H1 (cell line): ENCODE results near the gene PROSER3. TPM values are rescaled to one million over a fixed set of nuclear protein-coding genes. Genes with fewer than 3 reads are reported as not detected.

ENCODE experiments used
- CTCF ChIA-PET: fragments of 300-600 bp; sonication (Branson Sonifier 250); formaldehyde crosslinking; loops from one replicate; lab custom pipeline; 2021; ENCODE audit not compliant: partially characterized antibody; lab: Charles Lee
- POLR2A ChIA-PET: fragments of 300-600 bp; sonication (Branson Sonifier 250); formaldehyde crosslinking; loops from one replicate; lab custom pipeline; 2021; ENCODE audit warnings: inconsistent platforms; ENCODE audit not compliant: partially characterized antibody; lab: Charles Lee
- DNase-seq, 2 experiments: peaks; one replicate each; pipeline versions ENCODE4 v3.0.0 to v3.0.0-alpha.2; 2010 to 2022; ENCODE audit warnings: low spot score in 2 of 2, low read depth in 1 of 2, mixed read lengths in 1 of 2
- FAIRE-seq: peaks from 2 replicates; lab custom pipeline; 2011; peaks lifted over from hg19 to GRCh38; lab: Jason Lieb, UNC
- H2AFZ ChIP-seq: 2 replicates; pipeline ENCODE4 v1.8.1; 2012; ENCODE audit warnings: low read length, inconsistent platforms
- H2AK5ac ChIP-seq: 2 replicates; pipeline ENCODE4 v1.6.1; 2013; ENCODE audit warnings: low read depth, low read length
- H2BK120ac ChIP-seq: replicated peaks from 2 replicates; pipeline ENCODE3; 2013; ENCODE audit warnings: low read depth, low read length, inconsistent platforms
- H2BK12ac ChIP-seq: 2 replicates; pipeline ENCODE4 v1.6.1; 2013; ENCODE audit warnings: low read depth, low read length
- H2BK15ac ChIP-seq: 2 replicates; pipeline ENCODE4 v1.6.1; 2013; ENCODE audit warnings: low read length
- H2BK20ac ChIP-seq: 2 replicates; pipeline ENCODE4 v1.6.1; 2013; ENCODE audit warnings: low read length
- H2BK5ac ChIP-seq: 2 replicates; pipeline ENCODE4 v1.6.1; 2013; ENCODE audit warnings: low read depth, low read length
- H3K14ac ChIP-seq: 2 replicates; pipeline ENCODE4 v1.6.1; 2013; ENCODE audit warnings: inconsistent platforms; ENCODE audit not compliant: insufficient read length
- H3K18ac ChIP-seq: 2 replicates; pipeline ENCODE4 v1.6.1; 2013; ENCODE audit warnings: low read length; ENCODE audit errors: extremely low read depth
- H3K23ac ChIP-seq: 2 replicates; pipeline ENCODE4 v1.6.1; 2013; ENCODE audit warnings: inconsistent platforms; ENCODE audit not compliant: insufficient read length
- H3K23me2 ChIP-seq: 2 replicates; pipeline ENCODE4 v1.6.1; 2013; ENCODE audit warnings: low read depth, low read length
- H3K27ac ChIP-seq: 2 replicates; pipeline ENCODE4 v1.6.1; 2011; ENCODE audit warnings: low read depth, low read length, inconsistent platforms
- H3K27me3 ChIP-seq, 4 experiments: replicated peaks in 1 of 4; 1 replicate in 1 of 4; 2 replicates in 3 of 4; pipeline versions ENCODE4 v1.6.1 to v1.8.1; 2011 to 2013; ENCODE audit warnings: low read length in 3 of 4, mild to moderate bottlenecking in 3 of 4, inconsistent platforms in 2 of 4, mixed read lengths in 2 of 4, moderate library complexity in 1 of 4; ENCODE audit not compliant: control insufficient read depth in 3 of 4, insufficient read depth in 3 of 4; ENCODE audit errors: extremely low read depth in 1 of 4
- H3K36me3 ChIP-seq, 4 experiments: 2 replicates each; pipeline versions ENCODE4 v1.6.1 to v1.8.1; 2011 to 2013; ENCODE audit warnings: mild to moderate bottlenecking in 4 of 4, low read length in 3 of 4, moderate library complexity in 2 of 4, control low read depth in 1 of 4, inconsistent platforms in 1 of 4; ENCODE audit not compliant: insufficient read depth in 4 of 4, control insufficient read depth in 2 of 4
- H3K4ac ChIP-seq: replicated peaks from 2 replicates; pipeline ENCODE3; 2013; ENCODE audit warnings: low read length, low read depth, mixed read lengths, inconsistent platforms; ENCODE audit not compliant: insufficient read length
- H3K4me1 ChIP-seq, 4 experiments: replicated peaks in 1 of 4; 1 replicate in 1 of 4; 2 replicates in 3 of 4; pipeline versions ENCODE4 v1.6.1 to v1.8.1; 2011 to 2013; ENCODE audit warnings: low read length in 3 of 4, inconsistent platforms in 2 of 4, mixed read lengths in 1 of 4; ENCODE audit not compliant: insufficient read depth in 4 of 4, control insufficient read depth in 3 of 4
- H3K4me2 ChIP-seq, 2 experiments: 2 replicates each; pipeline versions ENCODE4 v1.6.1 to v1.8.1; 2011 to 2013; ENCODE audit warnings: low read depth in 2 of 2, low read length in 2 of 2, control low read depth in 1 of 2, inconsistent platforms in 1 of 2, mild to moderate bottlenecking in 1 of 2; ENCODE audit not compliant: insufficient read depth in 1 of 2
- H3K4me3 ChIP-seq, 4 experiments: fragments of 200-600, 300-600 bp in 1 of 4; sonication (generic), shearing (Covaris generic), sonication (Bioruptor Twin) in 1 of 4; 2 replicates each; pipeline versions ENCODE4 v1.5.1 to v1.8.1; 2011 to 2016; ENCODE audit warnings: low read length in 4 of 4, low read depth in 3 of 4, control low read depth in 2 of 4, inconsistent platforms in 2 of 4, mild to moderate bottlenecking in 2 of 4, mixed read lengths in 1 of 4, moderate library complexity in 1 of 4; ENCODE audit not compliant: insufficient read depth in 2 of 4; ENCODE audit errors: extremely low read depth in 1 of 4
- H3K56ac ChIP-seq: replicated peaks from 2 replicates; pipeline ENCODE3; 2013; ENCODE audit warnings: low read depth, mild to moderate bottlenecking, mixed read lengths, low read length, inconsistent platforms; ENCODE audit not compliant: insufficient read length
- H3K79me1 ChIP-seq: 2 replicates; pipeline ENCODE4 v1.6.1; 2013; ENCODE audit warnings: low read depth, low read length, control low read depth
- H3K79me2 ChIP-seq, 2 experiments: 2 replicates each; pipeline versions ENCODE4 v1.6.1 to v1.8.1; 2012 to 2013; ENCODE audit warnings: low read length in 2 of 2, mild to moderate bottlenecking in 2 of 2, inconsistent platforms in 1 of 2; ENCODE audit not compliant: insufficient read depth in 2 of 2, control insufficient read depth in 1 of 2
- H3K9ac ChIP-seq, 4 experiments: replicated peaks in 1 of 4; 1 replicate in 1 of 4; 2 replicates in 3 of 4; pipeline versions ENCODE4 v1.6.1 to v1.8.1; 2011 to 2013; ENCODE audit warnings: low read depth in 3 of 4, low read length in 3 of 4, control low read depth in 2 of 4, mild to moderate bottlenecking in 2 of 4, moderate library complexity in 2 of 4, inconsistent platforms in 1 of 4; ENCODE audit errors: extremely low read depth in 1 of 4
- H3K9me3 ChIP-seq, 2 experiments: 2 replicates each; pipeline versions ENCODE4 v1.6.1 to v1.8.1; 2012 to 2013; ENCODE audit warnings: mild to moderate bottlenecking in 2 of 2, moderate library complexity in 2 of 2, control low read depth in 1 of 2, inconsistent platforms in 1 of 2, low read depth in 1 of 2, low read length in 1 of 2, mixed read lengths in 1 of 2; ENCODE audit not compliant: insufficient read depth in 2 of 2
- H4K20me1 ChIP-seq, 2 experiments: replicated peaks in 1 of 2; 2 replicates each; pipeline versions ENCODE3 to v1.8.1; 2011 to 2013; ENCODE audit warnings: inconsistent platforms in 2 of 2, low read length in 2 of 2, mild to moderate bottlenecking in 1 of 2; ENCODE audit not compliant: insufficient read depth in 2 of 2, control insufficient read depth in 1 of 2
- H4K5ac ChIP-seq: 2 replicates; pipeline ENCODE4 v1.6.1; 2013; ENCODE audit warnings: low read length, low read depth, mixed read lengths, inconsistent platforms; ENCODE audit not compliant: insufficient read length
- H4K8ac ChIP-seq: 2 replicates; pipeline ENCODE4 v1.8.0; 2013; ENCODE audit warnings: mild to moderate bottlenecking, moderate library complexity, low read length, inconsistent platforms; ENCODE audit not compliant: insufficient read depth; ENCODE audit errors: extremely low read depth
- H4K91ac ChIP-seq: replicated peaks from 2 replicates; pipeline ENCODE3; 2013; ENCODE audit warnings: low read length, mixed read lengths, inconsistent platforms; ENCODE audit not compliant: insufficient read length
- POLR2AphosphoS5 ChIP-seq: IDR thresholded peaks from 2 replicates; pipeline ENCODE4 v1.6.1; 2011; ENCODE audit warnings: low read depth, low read length
- SUZ12 ChIP-seq: fragments of 200-600 bp; sonication (generic); IDR thresholded peaks from 2 replicates; pipeline ENCODE4 v1.6.1; 2012; ENCODE audit warnings: mild to moderate bottlenecking, inconsistent platforms, low read length, moderate library complexity, mixed read lengths
- WGBS, 2 experiments: shearing (Covaris generic) in 1 of 2; methylation state at CpG; one replicate each; pipeline versions ENCODE4 v1.1.6 to v1.1.7; 2013 to 2015; ENCODE audit warnings: low lambda C conversion rate in 2 of 2, mixed read lengths in 2 of 2, inconsistent platforms in 1 of 2, low coverage in 1 of 2, missing lambda C conversion rate in 1 of 2; ENCODE audit not compliant: insufficient replicate concordance in 2 of 2, insufficient coverage in 1 of 2, insufficient read length in 1 of 2; ENCODE audit errors: extremely low coverage in 1 of 2, missing lambda C conversion rate in 1 of 2; 5-methylcytosine and 5-hydroxymethylcytosine counted together
- polyA plus RNA-seq, 7 experiments: library from polyadenylated mRNA; depleted of rRNA in 3 of 7; stranded (reverse) in 5 of 7; unstranded in 2 of 7; fragments of >200 nt in 5 of 7; fragments of 200-250 nt in 2 of 7; gene quantifications; 1 replicate in 5 of 7; 2 replicates in 1 of 7; 4 replicates in 1 of 7; pipeline versions ENCODE4 v1.2.1 to v1.2.3, GENCODE V29; 2011 to 2013; ENCODE audit warnings: missing spikeins in 2 of 7, mixed read lengths in 2 of 7
- total RNA-seq: library from RNA; stranded (reverse); fragmentation: NEBNext Ultra II Directional; extraction: Animal tissue kit (Norgen Biotek cat#: 25700); gene quantifications from 2 replicates; pipeline ENCODE4 v1.2.1, GENCODE V29; 2021

The PROSER3 gene
- total and polyA plus RNA-seq, 2 of the 8 experiments (the other 6 are each of a cell fraction or from before 2014, with no cell fraction given), result 17.8 to 28.9 TPM

- no peak overlapping the region for H4K8ac ChIP-seq
- H2BK12ac ChIP-seq, result no peak overlapping the region
- H3K23me2 ChIP-seq, result peaks cover 10% of the 10 kb centered on the region; the same call in 1 of the 2 replicates
- H3K27ac ChIP-seq, result no peak overlapping the region
- H3K9me3 ChIP-seq, result no peaks in the 10 kb centered on the region
- WGBS, 2 experiments, result 92% methylated on average over 29 of the region's 37 CpGs; no CpG with 5 or more reads in 1 of the 2 experiments
- FAIRE-seq, result no peak
- H3K14ac ChIP-seq, result no peak overlapping the region
- no peak overlapping the region for H2BK5ac ChIP-seq
- no peak overlapping the region for H2AFZ ChIP-seq
- H3K23ac ChIP-seq, result no peak overlapping the region
- peaks cover 0 to 15% of the 10 kb centered on the region in 2 experiments for H4K20me1 ChIP-seq
- H2BK15ac ChIP-seq, result no peak overlapping the region
- ChIA-PET POLR2A (interaction anchor here (0.6 to 7.6 kb wide), 7 partner anchors 10 to 238 kb away, joined by 3 to 54 read pairs (median 5); partner anchors contain the start of gene LIN37), CTCF (interaction anchor here (0.6 to 8.9 kb wide), 4 partner anchors 14 to 98 kb away, joined by 3 to 80 read pairs (median 5); no protein-coding TSS in a partner anchor)
- H3K79me1 ChIP-seq, result no peaks in the 10 kb centered on the region
- no peak overlapping the region for H3K4ac ChIP-seq
- TF ChIP-seq POLR2AphosphoS5, result peak; percentile 22; the same call in 1 of the 2 replicates
- TF ChIP-seq SUZ12, result no peak
- H3K56ac ChIP-seq, result no peak overlapping the region
- H3K4me3 ChIP-seq, result no peak overlapping the region
- no peak overlapping the region for H4K5ac ChIP-seq
- DNase-seq, result no peak
- H2BK20ac ChIP-seq, result no peak overlapping the region
- H3K4me2 ChIP-seq, result no peak overlapping the region
- no peak overlapping the region for H3K18ac ChIP-seq
- no peaks in the 10 kb centered on the region for H3K27me3 ChIP-seq
- H2AK5ac ChIP-seq, result no peak overlapping the region
- H3K36me3 ChIP-seq, result peaks cover 11 to 35% (median 20%) of the 10 kb centered on the region in 4 experiments; a peak in 6 of 8 replicates
- H3K9ac ChIP-seq, result no peak overlapping the region
- H2BK120ac ChIP-seq, result no peak overlapping the region
- H4K91ac ChIP-seq, result no peak overlapping the region
- peaks cover 0 to 3% (median 0%) of the 10 kb centered on the region in 4 experiments; a peak in 2 of 7 replicates for H3K4me1 ChIP-seq
- no peaks in the 10 kb centered on the region for H3K79me2 ChIP-seq
Measured at GRCh38 chr19:35738021-35738886, 19.7 kb upstream of the PROSER3 start.
